K562 (cell line): ENCODE data around the gene NUSAP1. TPM values are rescaled to one million over a fixed set of nuclear protein-coding genes. Genes with fewer than 3 reads are reported as not detected.

ENCODE experiments used
- ARID4B ChIP-seq: sonication (generic); formaldehyde crosslinking; IDR thresholded peaks from 2 replicates; pipeline ENCODE4 v1.8.0; 2022; ENCODE audit warnings: mild to moderate bottlenecking, missing genetic modification reagents
- CSDE1 ChIP-seq, 2 experiments: fragments of 450-650 bp; IDR thresholded peaks; 2 replicates each; pipeline ENCODE4 v1.6.1; 2016; ENCODE audit warnings: mild to moderate bottlenecking in 1 of 2
- FOXM1 ChIP-seq, 2 experiments: fragments of 450-650 bp in 1 of 2; sonication (generic) in 1 of 2; formaldehyde crosslinking in 1 of 2; IDR thresholded peaks; 2 replicates each; pipeline versions ENCODE4 v1.6.1 to v1.9.0; 2017 to 2022; ENCODE audit warnings: low read depth in 2 of 2, mild to moderate bottlenecking in 2 of 2, missing genetic modification reagents in 1 of 2, moderate library complexity in 1 of 2
- GTF2E2 ChIP-seq: fragments of 200-800 bp; sonication (Bioruptor generic); IDR thresholded peaks from 2 replicates; pipeline ENCODE4 v1.6.1; 2016; ENCODE audit warnings: missing genetic modification characterization, missing compliant biosample characterization
- HNRNPL ChIP-seq: fragments of 200-400 bp; formaldehyde crosslinking; IDR thresholded peaks from 2 replicates; pipeline ENCODE4 v1.6.1; 2017; ENCODE audit warnings: low read depth, mild to moderate bottlenecking, low read length
- MTF1 ChIP-seq: fragments of 250-450 bp; sonication (Bioruptor Pico); IDR thresholded peaks from 2 replicates; pipeline ENCODE4 v1.9.0; 2021; ENCODE audit warnings: moderate library complexity, mild to moderate bottlenecking, inconsistent platforms, borderline replicate concordance
- PCBP1 ChIP-seq: fragments of 200-400 bp; formaldehyde crosslinking; IDR thresholded peaks from 2 replicates; pipeline ENCODE4 v1.6.1; 2018; ENCODE audit warnings: mild to moderate bottlenecking, low read depth, low read length; ENCODE audit not compliant: poor library complexity, severe bottlenecking
- PML ChIP-seq: IDR thresholded peaks from 2 replicates; pipeline ENCODE4 v1.6.1; 2012; ENCODE audit warnings: low read length, inconsistent platforms
- SAP30 ChIP-seq: fragments of 200-600 bp; sonication (generic); IDR thresholded peaks from 2 replicates; pipeline ENCODE4 v1.6.1; 2012; ENCODE audit warnings: borderline replicate concordance, low read depth, mild to moderate bottlenecking, moderate library complexity, low read length, control low read depth, inconsistent platforms; ENCODE audit not compliant: insufficient read depth, poor library complexity, severe bottlenecking
- ZFX ChIP-seq: sonication (generic); formaldehyde crosslinking; IDR thresholded peaks from 2 replicates; pipeline ENCODE4 v1.8.0; 2022; ENCODE audit warnings: mild to moderate bottlenecking, missing genetic modification reagents, moderate library complexity
- polyA plus RNA-seq, 8 experiments: library from polyadenylated mRNA; depleted of rRNA in 4 of 8; stranded (reverse) in 5 of 8; unstranded in 3 of 8; fragments of >200 nt; fragmentation: Nextera tagmentation in 2 of 8; fragmentation: Illumina TruSeq in 1 of 8; extraction: Ambion mirVana in 2 of 8; extraction: Trizol in 1 of 8; gene quantifications; 2 replicates each; pipeline versions ENCODE4 v1.2.1 to v1.2.3, GENCODE V29; 2011 to 2014; ENCODE audit warnings: inconsistent platforms in 1 of 8, missing spikeins in 1 of 8
- total RNA-seq, 7 experiments: library from RNA; depleted of rRNA in 6 of 7; stranded (reverse); fragments of >200 nt in 6 of 7; fragmentation: Illumina TruSeq in 2 of 7; extraction: Trizol in 2 of 7; gene quantifications; 2 replicates each; pipeline versions ENCODE4 v1.2.1 to v1.2.3, GENCODE V29; 2011 to 2021; ENCODE audit warnings: low replicate concordance in 1 of 7
- TF ChIP-seq, protein P1 (sequence below), 2 experiments: fragments of 450-650 bp; IDR thresholded peaks; 2 replicates each; pipeline ENCODE4 v1.6.1; 2018; ENCODE audit warnings: mild to moderate bottlenecking in 2 of 2, low read depth in 1 of 2; ENCODE audit not compliant: partially characterized antibody in 2 of 2
- TF ChIP-seq, protein P2 (sequence below): fragments of 200-800 bp; sonication (Bioruptor generic); IDR thresholded peaks from 2 replicates; pipeline ENCODE4 v1.6.1; 2017; ENCODE audit warnings: missing genetic modification characterization, missing compliant biosample characterization
- TF ChIP-seq, protein P3 (sequence below): IDR thresholded peaks from 2 replicates; pipeline ENCODE4 v1.6.1; 2012; ENCODE audit warnings: low read depth, low read length, improper control_type of control experiment, borderline replicate concordance

NUSAP1 gene
- total and polyA plus RNA-seq, 9 of the 15 experiments (the other 6 are each of a cell fraction or from before 2014, with no cell fraction given) = 119 to 266 (median 227) TPM

GRCh38 chr15:41283653-41284426 is 48.8 kb upstream of the NUSAP1 start (continued):
- TF ChIP-seq, protein P1, sequence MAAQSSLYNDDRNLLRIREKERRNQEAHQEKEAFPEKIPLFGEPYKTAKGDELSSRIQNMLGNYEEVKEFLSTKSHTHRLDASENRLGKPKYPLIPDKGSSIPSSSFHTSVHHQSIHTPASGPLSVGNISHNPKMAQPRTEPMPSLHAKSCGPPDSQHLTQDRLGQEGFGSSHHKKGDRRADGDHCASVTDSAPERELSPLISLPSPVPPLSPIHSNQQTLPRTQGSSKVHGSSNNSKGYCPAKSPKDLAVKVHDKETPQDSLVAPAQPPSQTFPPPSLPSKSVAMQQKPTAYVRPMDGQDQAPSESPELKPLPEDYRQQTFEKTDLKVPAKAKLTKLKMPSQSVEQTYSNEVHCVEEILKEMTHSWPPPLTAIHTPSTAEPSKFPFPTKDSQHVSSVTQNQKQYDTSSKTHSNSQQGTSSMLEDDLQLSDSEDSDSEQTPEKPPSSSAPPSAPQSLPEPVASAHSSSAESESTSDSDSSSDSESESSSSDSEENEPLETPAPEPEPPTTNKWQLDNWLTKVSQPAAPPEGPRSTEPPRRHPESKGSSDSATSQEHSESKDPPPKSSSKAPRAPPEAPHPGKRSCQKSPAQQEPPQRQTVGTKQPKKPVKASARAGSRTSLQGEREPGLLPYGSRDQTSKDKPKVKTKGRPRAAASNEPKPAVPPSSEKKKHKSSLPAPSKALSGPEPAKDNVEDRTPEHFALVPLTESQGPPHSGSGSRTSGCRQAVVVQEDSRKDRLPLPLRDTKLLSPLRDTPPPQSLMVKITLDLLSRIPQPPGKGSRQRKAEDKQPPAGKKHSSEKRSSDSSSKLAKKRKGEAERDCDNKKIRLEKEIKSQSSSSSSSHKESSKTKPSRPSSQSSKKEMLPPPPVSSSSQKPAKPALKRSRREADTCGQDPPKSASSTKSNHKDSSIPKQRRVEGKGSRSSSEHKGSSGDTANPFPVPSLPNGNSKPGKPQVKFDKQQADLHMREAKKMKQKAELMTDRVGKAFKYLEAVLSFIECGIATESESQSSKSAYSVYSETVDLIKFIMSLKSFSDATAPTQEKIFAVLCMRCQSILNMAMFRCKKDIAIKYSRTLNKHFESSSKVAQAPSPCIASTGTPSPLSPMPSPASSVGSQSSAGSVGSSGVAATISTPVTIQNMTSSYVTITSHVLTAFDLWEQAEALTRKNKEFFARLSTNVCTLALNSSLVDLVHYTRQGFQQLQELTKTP (IDR thresholded peaks at IDR 0.05; ENCODE audit: low read depth in 1 of 2, partially characterized antibody in 2 of 2) = peak in 1 of 2 experiments; percentile 49
- TF ChIP-seq FOXM1 (IDR thresholded peaks at IDR 0.05; ENCODE audit: low read depth) = peak; percentile 69
- no peak for TF ChIP-seq FOXM1 (CRISPR knock-in tag; IDR thresholded peaks at IDR 0.05; ENCODE audit: low read depth)
- TF ChIP-seq MTF1 (CRISPR knock-in tag) = no peak
- TF ChIP-seq ZFX = peak; percentile 94
- TF ChIP-seq CSDE1 (IDR thresholded peaks at IDR 0.05) = peak in 1 of 2 experiments; percentile 38; a peak in 1 of 4 replicates
- TF ChIP-seq, protein P2, sequence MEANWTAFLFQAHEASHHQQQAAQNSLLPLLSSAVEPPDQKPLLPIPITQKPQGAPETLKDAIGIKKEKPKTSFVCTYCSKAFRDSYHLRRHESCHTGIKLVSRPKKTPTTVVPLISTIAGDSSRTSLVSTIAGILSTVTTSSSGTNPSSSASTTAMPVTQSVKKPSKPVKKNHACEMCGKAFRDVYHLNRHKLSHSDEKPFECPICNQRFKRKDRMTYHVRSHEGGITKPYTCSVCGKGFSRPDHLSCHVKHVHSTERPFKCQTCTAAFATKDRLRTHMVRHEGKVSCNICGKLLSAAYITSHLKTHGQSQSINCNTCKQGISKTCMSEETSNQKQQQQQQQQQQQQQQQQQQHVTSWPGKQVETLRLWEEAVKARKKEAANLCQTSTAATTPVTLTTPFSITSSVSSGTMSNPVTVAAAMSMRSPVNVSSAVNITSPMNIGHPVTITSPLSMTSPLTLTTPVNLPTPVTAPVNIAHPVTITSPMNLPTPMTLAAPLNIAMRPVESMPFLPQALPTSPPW (CRISPR knock-in tag) = peak; percentile 37
- peak; percentile 67 for TF ChIP-seq PCBP1
- TF ChIP-seq HNRNPL = peak; percentile 72; the same call in 1 of the 2 replicates
- TF ChIP-seq GTF2E2 (tag) = peak; percentile 99
- TF ChIP-seq SAP30 = peak; percentile 86
- TF ChIP-seq PML = peak; percentile 72; the same call in 1 of the 2 replicates
- TF ChIP-seq, protein P3, sequence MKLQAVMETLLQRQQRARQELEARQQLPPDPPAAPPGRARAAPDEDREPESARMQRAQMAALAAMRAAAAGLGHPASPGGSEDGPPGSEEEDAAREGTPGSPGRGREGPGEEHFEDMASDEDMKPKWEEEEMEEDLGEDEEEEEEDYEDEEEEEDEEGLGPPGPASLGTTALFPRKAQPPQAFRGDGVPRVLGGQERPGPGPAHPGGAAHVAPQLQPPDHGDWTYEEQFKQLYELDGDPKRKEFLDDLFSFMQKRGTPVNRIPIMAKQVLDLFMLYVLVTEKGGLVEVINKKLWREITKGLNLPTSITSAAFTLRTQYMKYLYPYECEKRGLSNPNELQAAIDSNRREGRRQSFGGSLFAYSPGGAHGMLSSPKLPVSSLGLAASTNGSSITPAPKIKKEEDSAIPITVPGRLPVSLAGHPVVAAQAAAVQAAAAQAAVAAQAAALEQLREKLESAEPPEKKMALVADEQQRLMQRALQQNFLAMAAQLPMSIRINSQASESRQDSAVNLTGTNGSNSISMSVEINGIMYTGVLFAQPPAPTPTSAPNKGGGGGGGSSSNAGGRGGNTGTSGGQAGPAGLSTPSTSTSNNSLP = peak; percentile 76; the same call in 1 of the 2 replicates
- TF ChIP-seq ARID4B (CRISPR knock-in tag) = peak; percentile 59; the same call in 1 of the 2 replicates
